H1 (cell line): Measurements from ENCODE around the gene PLCB1. TPM values are rescaled to one million over a fixed set of nuclear protein-coding genes. Genes with fewer than 3 reads are reported as not detected.

Experiments used
- ASH2L ChIP-seq: fragments of 200-600, 300-600 bp; sonication (generic); IDR thresholded peaks from one replicate; pipeline ENCODE4 v1.7.1; 2017; ENCODE audit warnings: low read length
- BRCA1 ChIP-seq: IDR thresholded peaks from 2 replicates; pipeline ENCODE4 v1.6.1; 2012; ENCODE audit warnings: low read depth, low read length, improper control_type of control experiment
- CEBPB ChIP-seq: IDR thresholded peaks from 2 replicates; pipeline ENCODE4 v1.6.1; 2012; ENCODE audit warnings: low read depth, low read length
- CHD7 ChIP-seq: fragments of 300-600 bp; sonication (generic); IDR thresholded peaks from 2 replicates; pipeline ENCODE4 v1.7.1; 2012; ENCODE audit warnings: low read length, moderate library complexity, mild to moderate bottlenecking, inconsistent platforms; ENCODE audit not compliant: insufficient replicate concordance
- CREB1 ChIP-seq: IDR thresholded peaks from 2 replicates; pipeline ENCODE4 v1.6.1; 2012; ENCODE audit warnings: inconsistent platforms
- KDM4A ChIP-seq: IDR thresholded peaks from one replicate; pipeline ENCODE4 v1.7.1; 2012; ENCODE audit warnings: low read depth, mild to moderate bottlenecking, moderate library complexity, low read length, inconsistent platforms; ENCODE audit not compliant: severe bottlenecking
- KDM5A ChIP-seq: fragments of 200-600 bp; IDR thresholded peaks from 2 replicates; pipeline ENCODE4 v1.7.1; 2012; ENCODE audit warnings: mild to moderate bottlenecking, low read length, inconsistent platforms, mixed read lengths
- NANOG ChIP-seq: IDR thresholded peaks from 2 replicates; pipeline ENCODE4 v1.6.1; 2011; ENCODE audit warnings: low read length, low read depth, mild to moderate bottlenecking, inconsistent platforms; ENCODE audit not compliant: insufficient read depth, poor library complexity, severe bottlenecking
- SIN3A ChIP-seq, 2 experiments: IDR thresholded peaks in 1 of 2; conservative IDR thresholded peaks in 1 of 2; 2 replicates each; pipeline ENCODE4 v1.6.1; 2011 to 2012; ENCODE audit warnings: low read length in 2 of 2, improper control_type of control experiment in 1 of 2, low read depth in 1 of 2, mild to moderate bottlenecking in 1 of 2
- SP4 ChIP-seq: IDR thresholded peaks from 2 replicates; pipeline ENCODE4 v1.6.1; 2012; ENCODE audit warnings: low read length, inconsistent platforms
- TEAD4 ChIP-seq: IDR thresholded peaks from 2 replicates; pipeline ENCODE4 v1.6.1; 2012; ENCODE audit warnings: low read depth, low read length, inconsistent platforms, mixed read lengths
- ZNF274 ChIP-seq: IDR thresholded peaks from 2 replicates; pipeline ENCODE4 v1.7.0; 2012; ENCODE audit warnings: low read length, borderline replicate concordance; ENCODE audit errors: extremely low read depth
- polyA plus RNA-seq, 7 experiments: library from polyadenylated mRNA; depleted of rRNA in 3 of 7; stranded (reverse) in 5 of 7; unstranded in 2 of 7; fragments of >200 nt in 5 of 7; fragments of 200-250 nt in 2 of 7; gene quantifications; 1 replicate in 5 of 7; 2 replicates in 1 of 7; 4 replicates in 1 of 7; pipeline versions ENCODE4 v1.2.1 to v1.2.3, GENCODE V29; 2011 to 2013; ENCODE audit warnings: missing spikeins in 2 of 7, mixed read lengths in 2 of 7
- total RNA-seq: library from RNA; stranded (reverse); fragmentation: NEBNext Ultra II Directional; extraction: Animal tissue kit (Norgen Biotek cat#: 25700); gene quantifications from 2 replicates; pipeline ENCODE4 v1.2.1, GENCODE V29; 2021

The PLCB1 gene
- total and polyA plus RNA-seq, 2 of the 8 experiments (the other 6 are each of a cell fraction or from before 2014, with no cell fraction given) = 2.6 to 9.1 TPM

- TF ChIP-seq CHD7 (no peak), NANOG (no peak), ASH2L (no peak), CREB1 (no peak), BRCA1 (no peak), TEAD4 (no peak), SP4 (no peak), KDM5A (no peak), ZNF274 (no peak), CEBPB (no peak), KDM4A (no peak), SIN3A (conservative IDR thresholded peaks at IDR 0.05 in 1 of 2, IDR thresholded peaks at IDR 0.05 in 1 of 2; ENCODE audit: low read depth in 1 of 2, low read length in 2 of 2) (no peak)
Measured at GRCh38 chr20:8858181-8858787, 726.2 kb downstream of the PLCB1 start (continued).
